ENCODE results near the gene SMARCAD1. TPM values are rescaled to one million over a fixed set of nuclear protein-coding genes. Genes with fewer than 3 reads are reported as not detected.

SMARCAD1 gene
- polyA plus RNA-seq, 1 donor (not counting 4 experiments of a cell fraction or from before 2014, with no cell fraction given), result 27.8 TPM

- Histone ChIP-seq H3K79me2 (ENCODE audit: control insufficient read depth, insufficient read depth, low read length) (no peaks in the 10 kb centered on the region), H3K4me2 (ENCODE audit: control insufficient read depth, extremely low read depth, insufficient read depth, low read depth, low read length) (no peak overlapping the region), H3K9ac (ENCODE audit: control insufficient read depth, extremely low read depth, insufficient read depth, low read length) (no peak overlapping the region), H4K20me1 (ENCODE audit: control insufficient read depth, extremely low read depth, insufficient read depth, low read length) (no peaks in the 10 kb centered on the region), H3K27me3 (ENCODE audit: control insufficient read depth, extremely low read depth, insufficient read depth, low read length) (no peaks in the 10 kb centered on the region), H3K27ac (ENCODE audit: control insufficient read depth, insufficient read depth, low read length) (no peak overlapping the region), H3K4me3 (ENCODE audit: control insufficient read depth in 2 of 3, extremely low read depth in 1 of 3, insufficient read depth in 2 of 3, low read depth in 1 of 3, low read length in 3 of 3) (no peak overlapping the region), H3K9me1 (ENCODE audit: control insufficient read depth, extremely low read depth, insufficient read depth, low read length) (no peaks in the 10 kb centered on the region), H3K36me3 (ENCODE audit: control insufficient read depth in 2 of 2, extremely low read depth in 1 of 2, insufficient read depth in 2 of 2, low read length in 2 of 2) (no peaks in the 10 kb centered on the region), H2AFZ (ENCODE audit: control insufficient read depth, low read length) (no peak overlapping the region), H3K9me3 (ENCODE audit: control insufficient read depth, low read depth, low read length) (no peaks in the 10 kb centered on the region), H3K4me1 (ENCODE audit: control insufficient read depth, extremely low read depth, insufficient read depth, low read length) (no peaks in the 10 kb centered on the region)
- FAIRE-seq (no peak), DNase-seq (ENCODE audit: low read depth, low spot score) (no peak)
- dilution Hi-C loops (cut with MboI; ENCODE audit: extremely low pct_ligation_motif_present, low sequenced_read_pairs), result no loop called here
- TF ChIP-seq CTCF (optimal IDR thresholded peaks at IDR 0.05 in 1 of 3, IDR thresholded peaks at IDR 0.05 in 1 of 3, conservative IDR thresholded peaks at IDR 0.05 in 1 of 3; ENCODE audit: extremely low read depth in 1 of 3, insufficient read depth in 2 of 3, low read length in 3 of 3), result no peak
Observed at GRCh38 chr4:94325835-94326234, 118.2 kb downstream of the SMARCAD1 start.

- Histone ChIP-seq H3K9me1 (ENCODE audit: control insufficient read depth, extremely low read depth, insufficient read depth, low read length) (no peaks in the 10 kb centered on the region), H3K79me2 (ENCODE audit: control insufficient read depth, insufficient read depth, low read length) (no peaks in the 10 kb centered on the region), H4K20me1 (ENCODE audit: control insufficient read depth, extremely low read depth, insufficient read depth, low read length) (no peaks in the 10 kb centered on the region), H3K4me1 (ENCODE audit: control insufficient read depth, extremely low read depth, insufficient read depth, low read length) (no peaks in the 10 kb centered on the region), H3K27ac (ENCODE audit: control insufficient read depth, insufficient read depth, low read length) (no peak overlapping the region), H3K4me2 (ENCODE audit: control insufficient read depth, extremely low read depth, insufficient read depth, low read depth, low read length) (no peak overlapping the region), H3K4me3 (ENCODE audit: control insufficient read depth in 2 of 3, extremely low read depth in 1 of 3, insufficient read depth in 2 of 3, low read depth in 1 of 3, low read length in 3 of 3) (no peak overlapping the region), H2AFZ (ENCODE audit: control insufficient read depth, low read length) (no peak overlapping the region), H3K9me3 (ENCODE audit: control insufficient read depth, low read depth, low read length) (no peaks in the 10 kb centered on the region), H3K27me3 (ENCODE audit: control insufficient read depth, extremely low read depth, insufficient read depth, low read length) (no peaks in the 10 kb centered on the region), H3K36me3 (ENCODE audit: control insufficient read depth in 2 of 2, extremely low read depth in 1 of 2, insufficient read depth in 2 of 2, low read length in 2 of 2) (no peaks in the 10 kb centered on the region), H3K9ac (ENCODE audit: control insufficient read depth, extremely low read depth, insufficient read depth, low read length) (no peak overlapping the region)
- no peak for DNase-seq (ENCODE audit: low read depth, low spot score)
- dilution Hi-C loops (cut with MboI; ENCODE audit: extremely low pct_ligation_motif_present, low sequenced_read_pairs), result no loop called here
- no peak for FAIRE-seq
- TF ChIP-seq CTCF (optimal IDR thresholded peaks at IDR 0.05 in 1 of 3, IDR thresholded peaks at IDR 0.05 in 1 of 3, conservative IDR thresholded peaks at IDR 0.05 in 1 of 3; ENCODE audit: extremely low read depth in 1 of 3, insufficient read depth in 2 of 3, low read length in 3 of 3), result no peak
- no peak for TF ChIP-seq EZH2 (IDR thresholded peaks at IDR 0.05; ENCODE audit: low read length)
Observed at GRCh38 chr4:94329933-94330332, 122.3 kb downstream of the SMARCAD1 start.

Data from keratinocyte (primary cell).